ENCODE measurements around the gene ADAM15. TPM values are rescaled to one million over a fixed set of nuclear protein-coding genes. Genes with fewer than 3 reads are reported as not detected.

Gene ADAM15
- total RNA-seq, 2 experiments from 2014 or later = 53.8 to 55.8 TPM

DNA sequence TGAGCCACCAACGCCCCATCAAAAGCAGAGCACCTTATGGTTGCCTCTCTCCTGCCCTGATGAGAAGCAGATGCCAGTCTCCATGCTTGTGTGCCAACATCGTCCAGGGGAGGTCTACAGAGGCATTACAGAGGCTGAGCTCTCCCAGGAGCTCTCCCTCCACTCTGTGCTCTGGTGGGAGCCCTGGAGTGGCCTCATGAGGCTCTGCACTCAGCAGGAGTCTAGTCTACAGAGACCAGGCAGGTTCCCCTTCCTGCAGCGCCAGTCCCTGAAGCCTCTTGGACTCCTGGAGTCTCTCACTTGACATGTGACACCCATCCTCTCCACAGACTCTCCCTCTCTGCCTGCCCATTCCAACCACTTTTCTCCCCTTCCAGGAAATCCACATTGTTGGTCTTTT is 14.1 kb upstream of the ADAM15 start:
- H3K4me1 Mint-ChIP-seq (ENCODE audit: low read depth) = no peaks in the 10 kb centered on the region
- DNase-seq = no peak
- H3K36me3 Mint-ChIP-seq (ENCODE audit: low read depth) = no peaks in the 10 kb centered on the region
- H3K27me3 Mint-ChIP-seq (ENCODE audit: low read depth) = no peaks in the 10 kb centered on the region
- intact Hi-C loops (cut with micrococcal nuclease) = no loop called here
- no peak overlapping the region for H3K27ac Mint-ChIP-seq
- CTCF ChIA-PET = no interaction called here
- no peak overlapping the region for H3K4me3 Mint-ChIP-seq
- no peaks in the 10 kb centered on the region for H3K9me3 Mint-ChIP-seq

GRCh38 chr1:155037851-155038441 is 13.2 kb upstream of the ADAM15 start:
- Mint-ChIP-seq H3K4me1 (ENCODE audit: low read depth) (no peaks in the 10 kb centered on the region), H3K9me3 (no peaks in the 10 kb centered on the region), H3K27me3 (ENCODE audit: low read depth) (no peaks in the 10 kb centered on the region), H3K36me3 (ENCODE audit: low read depth) (no peaks in the 10 kb centered on the region), H3K4me3 (no peak overlapping the region), H3K27ac (no peak overlapping the region)
- no peak for DNase-seq
- CTCF ChIA-PET = interaction anchor here (1.4 to 1.5 kb wide), 2 partner anchors 16 to 53 kb away, joined by 3 to 5 read pairs; no protein-coding TSS in a partner anchor
- intact Hi-C loops (cut with micrococcal nuclease) = no loop called here

GRCh38 chr1:155038602-155039307 is 12.4 kb upstream of the ADAM15 start:
- intact Hi-C loops (cut with micrococcal nuclease) = no loop called here
- Mint-ChIP-seq H3K4me1 (ENCODE audit: low read depth) (no peaks in the 10 kb centered on the region), H3K36me3 (ENCODE audit: low read depth) (no peaks in the 10 kb centered on the region), H3K27me3 (ENCODE audit: low read depth) (no peaks in the 10 kb centered on the region), H3K9me3 (no peaks in the 10 kb centered on the region), H3K4me3 (no peak overlapping the region), H3K27ac (no peak overlapping the region)
- DNase-seq = no peak
- CTCF ChIA-PET = interaction anchor here (0.9 to 1.5 kb wide), 4 partner anchors 16 to 130 kb away, joined by 3 to 5 read pairs (median 3); no protein-coding TSS in a partner anchor

DNA sequence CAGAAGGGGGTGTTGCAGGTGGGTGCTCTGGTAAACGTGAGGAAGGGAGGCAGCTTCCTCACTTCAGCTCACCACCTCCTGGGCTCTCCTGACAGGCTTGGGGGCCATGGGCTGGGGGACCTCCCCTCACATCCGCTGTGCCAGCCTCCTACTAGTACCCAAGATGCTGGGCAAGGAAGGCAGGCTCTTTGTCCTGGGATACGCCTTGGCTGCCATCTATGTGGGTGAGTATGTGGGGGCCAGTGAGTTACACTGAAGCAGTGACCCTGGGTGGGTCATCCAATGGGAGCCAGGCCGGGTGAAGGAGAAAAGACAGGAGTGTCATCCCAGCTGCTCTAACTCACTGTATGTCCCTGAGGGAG is 11.8 kb upstream of the ADAM15 start:
- Mint-ChIP-seq H3K4me1 (ENCODE audit: low read depth) (no peaks in the 10 kb centered on the region), H3K27ac (no peak overlapping the region), H3K36me3 (ENCODE audit: low read depth) (no peaks in the 10 kb centered on the region), H3K4me3 (no peak overlapping the region), H3K9me3 (no peaks in the 10 kb centered on the region), H3K27me3 (ENCODE audit: low read depth) (no peaks in the 10 kb centered on the region)
- CTCF ChIA-PET = interaction anchor here (0.9 to 3.0 kb wide), 4 partner anchors 12 to 130 kb away, joined by 3 to 14 read pairs (median 3); partner anchors contain the start of gene ADAM15
- intact Hi-C loops (cut with micrococcal nuclease) = no loop called here
- DNase-seq = no peak

DNA sequence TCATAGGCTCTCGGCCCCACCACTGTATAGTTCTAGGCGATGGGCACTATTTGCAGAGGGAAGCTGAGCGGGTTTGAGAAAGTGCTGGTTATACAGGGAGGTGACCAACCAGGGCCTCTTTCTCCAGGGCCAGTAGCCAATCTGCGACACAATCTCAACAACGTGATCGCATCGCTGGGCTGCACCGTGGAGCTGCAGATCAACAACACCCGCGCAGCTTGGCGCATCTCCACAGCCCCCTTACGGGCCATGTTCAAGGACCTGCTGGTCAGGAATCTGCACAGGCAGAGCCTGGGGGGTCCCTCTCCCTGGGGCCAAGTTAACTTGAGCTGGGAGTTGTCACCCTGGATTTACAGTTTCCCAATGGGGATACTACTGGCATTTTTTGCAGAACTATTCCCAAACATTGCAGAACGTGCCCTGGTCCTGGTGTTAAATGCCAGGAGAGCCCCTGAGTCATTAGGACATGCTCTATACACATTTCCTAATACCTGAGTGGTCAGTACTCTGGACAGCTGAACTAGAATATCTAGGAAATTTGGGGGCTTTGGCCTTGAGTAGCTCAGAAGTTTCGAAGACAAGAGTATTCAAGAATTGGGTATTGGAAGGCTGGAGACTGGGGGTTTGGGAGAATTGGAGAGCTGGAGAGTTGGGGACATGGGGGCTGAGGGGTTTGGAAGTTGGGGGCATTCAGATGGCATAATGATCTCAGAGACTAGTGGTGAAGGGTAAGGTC is 10.6 kb upstream of the ADAM15 start:
- Mint-ChIP-seq H3K9me3 (no peaks in the 10 kb centered on the region), H3K4me3 (no peak overlapping the region), H3K27me3 (ENCODE audit: low read depth) (no peaks in the 10 kb centered on the region), H3K4me1 (ENCODE audit: low read depth) (peaks cover 11% of the 10 kb centered on the region), H3K36me3 (ENCODE audit: low read depth) (no peaks in the 10 kb centered on the region), H3K27ac (no peak overlapping the region)
- CTCF ChIA-PET = interaction anchor here (0.5 to 3.0 kb wide), 7 partner anchors 10 to 584 kb away, joined by 3 to 14 read pairs (median 4); partner anchors contain the start of gene ADAM15
- DNase-seq = no peak
- intact Hi-C loops (cut with micrococcal nuclease) = no loop called here

- no peak for DNase-seq
- intact Hi-C loops (cut with micrococcal nuclease) = no loop called here
- Mint-ChIP-seq H3K36me3 (ENCODE audit: low read depth) (no peaks in the 10 kb centered on the region), H3K27me3 (ENCODE audit: low read depth) (no peaks in the 10 kb centered on the region), H3K4me1 (ENCODE audit: low read depth) (peaks cover 13% of the 10 kb centered on the region), H3K9me3 (no peaks in the 10 kb centered on the region), H3K4me3 (no peak overlapping the region), H3K27ac (no peak overlapping the region)
- CTCF ChIA-PET = interaction anchor here (0.8 to 11.4 kb wide), 4 partner anchors 20 to 106 kb away, joined by 3 to 197 read pairs (median 12); partner anchors contain the start of genes EFNA4 and LENEP
Measured at GRCh38 chr1:155042789-155043188, 8.3 kb upstream of the ADAM15 start.

DNA sequence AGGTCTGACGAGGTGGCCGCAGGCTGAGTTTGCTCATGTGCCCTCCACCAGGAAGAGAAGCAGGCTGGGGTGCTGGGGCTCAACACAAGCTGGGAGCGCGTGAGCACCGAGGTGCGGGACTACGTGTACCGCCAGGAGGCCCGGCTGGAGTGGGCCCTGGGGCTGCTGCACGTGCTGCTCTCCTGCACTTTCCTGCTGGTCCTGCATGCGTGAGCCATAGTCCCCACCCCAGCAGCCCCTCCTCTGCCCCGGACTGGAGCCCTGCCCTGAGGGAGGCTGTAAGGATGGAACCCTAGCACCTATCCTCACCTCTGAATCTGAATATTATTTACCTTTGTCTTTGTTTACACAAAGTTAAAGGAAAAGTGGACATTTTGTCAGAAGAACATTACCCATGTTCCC is 7.8 kb upstream of the ADAM15 start:
- no peak overlapping the region for H3K27ac Mint-ChIP-seq
- no peak for DNase-seq
- CTCF ChIA-PET = interaction anchor here (0.8 to 11.4 kb wide), 9 partner anchors 11 to 129 kb away, joined by 3 to 197 read pairs (median 7); partner anchors contain the start of genes EFNA4, KRTCAP2 and LENEP
- H3K36me3 Mint-ChIP-seq (ENCODE audit: low read depth) = no peaks in the 10 kb centered on the region
- no peaks in the 10 kb centered on the region for H3K27me3 Mint-ChIP-seq (ENCODE audit: low read depth)
- no peak overlapping the region for H3K4me3 Mint-ChIP-seq
- H3K9me3 Mint-ChIP-seq = no peaks in the 10 kb centered on the region
- intact Hi-C loops (cut with micrococcal nuclease) = no loop called here
- peaks cover 13% of the 10 kb centered on the region for H3K4me1 Mint-ChIP-seq (ENCODE audit: low read depth)

DNA sequence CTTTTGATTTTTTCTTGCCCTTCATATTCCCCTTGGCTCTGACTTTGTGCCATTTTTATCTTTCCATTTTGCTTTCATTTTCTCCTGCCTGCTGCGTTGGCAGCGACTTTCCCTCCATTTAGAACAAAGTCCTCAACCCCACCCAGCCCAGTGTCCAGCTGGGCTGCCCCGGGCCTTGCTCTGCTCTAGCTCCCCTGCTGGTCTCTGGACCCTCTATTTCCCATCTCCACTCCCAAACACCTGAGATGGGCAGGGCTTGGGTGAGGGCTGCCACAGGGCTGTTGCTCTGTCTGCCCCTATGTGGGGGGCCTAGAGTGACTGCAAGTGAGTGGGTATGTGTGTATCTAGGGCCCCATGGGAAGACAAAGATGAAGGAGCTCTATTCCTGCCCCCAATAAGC is 7.3 kb upstream of the ADAM15 start:
- DNase-seq = no peak
- Mint-ChIP-seq H3K36me3 (ENCODE audit: low read depth) (no peaks in the 10 kb centered on the region), H3K4me1 (ENCODE audit: low read depth) (peaks cover 13% of the 10 kb centered on the region), H3K4me3 (no peak overlapping the region), H3K9me3 (no peaks in the 10 kb centered on the region), H3K27me3 (ENCODE audit: low read depth) (no peaks in the 10 kb centered on the region), H3K27ac (no peak overlapping the region)
- intact Hi-C loops (cut with micrococcal nuclease) = no loop called here
- CTCF ChIA-PET = interaction anchor here (0.8 to 11.4 kb wide), 18 partner anchors 10 to 129 kb away, joined by 3 to 197 read pairs (median 6); partner anchors contain the start of genes EFNA4, KRTCAP2 and LENEP

DNA sequence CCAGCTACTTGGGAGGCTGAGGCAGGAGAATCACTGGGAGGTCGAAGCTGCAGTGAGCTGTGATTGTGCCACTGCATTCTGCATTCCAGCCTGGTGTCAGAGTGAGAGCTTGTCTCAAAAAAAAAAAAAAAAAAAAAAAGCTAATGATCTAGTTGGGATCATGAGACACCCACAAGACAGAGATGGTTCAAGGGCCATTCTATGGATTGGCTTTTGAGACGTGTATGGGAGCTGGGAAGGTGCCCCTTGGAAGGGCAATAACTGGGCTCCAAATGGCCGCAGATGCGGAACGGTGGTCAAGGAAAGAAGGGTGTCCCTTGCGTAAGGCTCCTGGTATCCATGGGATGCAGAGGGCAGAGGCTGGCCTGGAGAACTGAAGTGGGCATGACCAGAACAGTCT is 6.8 kb upstream of the ADAM15 start:
- Mint-ChIP-seq H3K9me3 (no peaks in the 10 kb centered on the region), H3K4me3 (no peak overlapping the region), H3K27ac (no peak overlapping the region), H3K4me1 (ENCODE audit: low read depth) (peaks cover 13% of the 10 kb centered on the region), H3K36me3 (ENCODE audit: low read depth) (no peaks in the 10 kb centered on the region), H3K27me3 (ENCODE audit: low read depth) (no peaks in the 10 kb centered on the region)
- intact Hi-C loops (cut with micrococcal nuclease) = no loop called here
- CTCF ChIA-PET = interaction anchor here (0.9 to 11.4 kb wide), 19 partner anchors 9 to 128 kb away, joined by 3 to 197 read pairs (median 5); partner anchors contain the start of genes EFNA4 and KRTCAP2
- no peak for DNase-seq

- H3K27me3 Mint-ChIP-seq (ENCODE audit: low read depth) = no peaks in the 10 kb centered on the region
- no peaks in the 10 kb centered on the region for H3K9me3 Mint-ChIP-seq
- peak; percentile 79 for DNase-seq
- no peak overlapping the region for H3K4me3 Mint-ChIP-seq
- no peak overlapping the region for H3K27ac Mint-ChIP-seq
- CTCF ChIA-PET = interaction anchor here (0.6 to 11.4 kb wide), 21 partner anchors 9 to 641 kb away, joined by 3 to 197 read pairs (median 4); partner anchors contain the start of genes EFNA4 and KRTCAP2
- peaks cover 19% of the 10 kb centered on the region for H3K4me1 Mint-ChIP-seq (ENCODE audit: low read depth)
- intact Hi-C loops (cut with micrococcal nuclease) = loop anchor here (1.0 kb wide), 2 partner anchors 16 to 39 kb away; no protein-coding TSS in a partner anchor
- no peaks in the 10 kb centered on the region for H3K36me3 Mint-ChIP-seq (ENCODE audit: low read depth)
Measured at GRCh38 chr1:155044812-155045657, 6.1 kb upstream of the ADAM15 start.

DNA sequence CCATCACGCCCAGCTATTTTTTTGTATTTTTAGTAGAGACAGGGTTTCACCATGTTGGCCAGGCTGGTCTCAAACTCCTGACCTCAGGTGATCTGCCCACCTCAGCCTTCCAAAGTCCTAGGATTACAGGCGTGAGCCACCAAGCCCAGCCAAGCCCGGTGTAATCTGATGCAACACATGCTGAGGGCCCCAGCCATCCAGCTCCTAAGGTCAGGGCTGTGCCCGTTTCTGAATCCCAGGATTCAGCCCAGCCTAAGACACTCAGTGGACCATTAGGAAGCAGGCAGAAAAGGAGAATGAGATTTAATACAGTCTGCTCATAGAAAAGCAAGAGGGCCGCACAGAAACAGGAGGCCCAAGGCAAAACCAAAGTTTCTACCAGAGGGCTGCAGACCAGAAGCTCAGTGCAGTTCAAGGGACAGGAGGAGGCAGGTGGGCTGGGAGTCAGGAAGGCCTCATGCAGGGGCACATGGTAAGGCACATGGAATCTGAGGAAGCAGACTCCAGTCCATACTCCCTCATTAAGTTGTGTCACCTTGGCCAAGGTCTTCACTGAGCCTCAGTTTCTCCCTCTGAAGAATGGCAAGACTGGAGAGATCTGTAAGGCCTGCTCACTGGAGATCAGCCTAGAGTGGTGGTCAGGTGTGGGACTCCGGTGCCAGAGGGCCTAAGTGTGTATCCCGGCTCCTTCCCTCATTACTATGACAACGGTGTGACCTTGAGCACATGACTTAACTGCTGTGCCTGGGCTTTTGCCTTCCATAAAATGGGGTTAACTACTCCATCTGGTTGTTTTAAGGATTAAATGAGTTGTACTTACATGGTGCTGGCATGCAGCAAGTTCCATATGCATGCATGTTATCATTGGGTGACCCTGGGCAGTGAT is 2.4 kb upstream of the ADAM15 start:
- no peaks in the 10 kb centered on the region for H3K36me3 Mint-ChIP-seq (ENCODE audit: low read depth)
- intact Hi-C loops (cut with micrococcal nuclease) = no loop called here
- CTCF ChIA-PET = interaction anchor here (0.6 to 11.4 kb wide), 5 partner anchors 14 to 1074 kb away, joined by 3 to 197 read pairs (median 4); partner anchors contain the start of gene EFNA4
- no peak overlapping the region for H3K27ac Mint-ChIP-seq
- DNase-seq = no peak
- H3K9me3 Mint-ChIP-seq = no peaks in the 10 kb centered on the region
- no peaks in the 10 kb centered on the region for H3K27me3 Mint-ChIP-seq (ENCODE audit: low read depth)
- peaks cover 36% of the 10 kb centered on the region for H3K4me1 Mint-ChIP-seq (ENCODE audit: low read depth)
- H3K4me3 Mint-ChIP-seq = no peak overlapping the region

Measured in activated naive CD4-positive, alpha-beta T cell treated with anti-CD3 and anti-CD28 coated beads for 36 hours (primary cell).